ENCODE data around the gene ZNF280A. TPM values are rescaled to one million over a fixed set of nuclear protein-coding genes. Genes with fewer than 3 reads are reported as not detected.
"Not testable (repeated sequence)": the region's sequence is repeated elsewhere in the genome, so short reads cannot be mapped to it uniquely, and the experiment has no call there.

The ZNF280A gene
- polyA plus RNA-seq, 1 experiment: not detected

DNA sequence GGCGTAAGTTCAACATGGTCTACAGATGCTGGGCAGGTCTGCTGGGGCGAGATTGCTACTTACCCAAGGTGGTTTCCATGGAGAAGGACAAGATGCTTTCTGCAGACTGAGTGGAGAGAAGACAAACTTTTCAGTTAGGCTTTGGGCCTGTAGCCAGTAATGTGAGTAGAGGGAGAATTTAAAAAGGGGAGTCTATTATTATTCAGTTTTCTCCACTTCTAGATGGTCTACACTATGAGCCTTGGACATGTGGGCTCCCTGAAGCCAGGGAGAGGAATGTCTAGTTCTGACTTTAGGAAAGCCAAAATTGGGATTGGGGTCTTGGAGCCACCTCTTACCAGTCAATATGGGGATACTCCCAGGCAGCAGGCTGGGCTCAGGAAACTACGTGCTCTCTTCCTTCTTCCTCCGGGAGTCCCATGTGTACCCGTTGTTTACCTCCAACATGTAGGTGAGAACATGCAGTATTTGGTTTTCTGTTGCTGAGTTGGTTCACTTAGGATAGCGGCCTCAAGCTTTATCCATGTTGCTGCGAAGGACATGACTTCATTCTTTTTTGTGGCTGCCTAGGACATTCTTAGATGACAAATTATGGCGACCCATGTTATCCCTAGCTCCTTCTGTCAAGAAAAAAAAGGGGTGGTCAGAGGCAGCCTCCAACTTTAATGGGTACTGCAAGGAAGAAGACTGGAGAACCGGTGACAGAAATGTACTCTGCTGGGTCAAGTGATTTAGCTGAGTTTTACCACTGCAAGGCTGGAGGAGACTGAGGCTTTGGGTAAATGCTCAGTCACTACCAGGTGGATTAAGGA lies 14.7 kb upstream of the ZNF280A start:
- H3K27me3 ChIP-seq (ENCODE audit: control insufficient read depth, insufficient read depth, low read length): no peaks in the 10 kb centered on the region
- H3K4me3 ChIP-seq (ENCODE audit: low read depth, low read length): no peak overlapping the region
- POLR2A ChIA-PET: no interaction called here
- no peaks in the 10 kb centered on the region for H3K36me3 ChIP-seq (ENCODE audit: control insufficient read depth, insufficient read depth, low read length)
- CTCF ChIA-PET: interaction anchor here (1.4 kb wide), 1 partner anchor 42 kb away, joined by 3 read pairs; no protein-coding TSS in a partner anchor
- TF ChIP-seq, protein P1, sequence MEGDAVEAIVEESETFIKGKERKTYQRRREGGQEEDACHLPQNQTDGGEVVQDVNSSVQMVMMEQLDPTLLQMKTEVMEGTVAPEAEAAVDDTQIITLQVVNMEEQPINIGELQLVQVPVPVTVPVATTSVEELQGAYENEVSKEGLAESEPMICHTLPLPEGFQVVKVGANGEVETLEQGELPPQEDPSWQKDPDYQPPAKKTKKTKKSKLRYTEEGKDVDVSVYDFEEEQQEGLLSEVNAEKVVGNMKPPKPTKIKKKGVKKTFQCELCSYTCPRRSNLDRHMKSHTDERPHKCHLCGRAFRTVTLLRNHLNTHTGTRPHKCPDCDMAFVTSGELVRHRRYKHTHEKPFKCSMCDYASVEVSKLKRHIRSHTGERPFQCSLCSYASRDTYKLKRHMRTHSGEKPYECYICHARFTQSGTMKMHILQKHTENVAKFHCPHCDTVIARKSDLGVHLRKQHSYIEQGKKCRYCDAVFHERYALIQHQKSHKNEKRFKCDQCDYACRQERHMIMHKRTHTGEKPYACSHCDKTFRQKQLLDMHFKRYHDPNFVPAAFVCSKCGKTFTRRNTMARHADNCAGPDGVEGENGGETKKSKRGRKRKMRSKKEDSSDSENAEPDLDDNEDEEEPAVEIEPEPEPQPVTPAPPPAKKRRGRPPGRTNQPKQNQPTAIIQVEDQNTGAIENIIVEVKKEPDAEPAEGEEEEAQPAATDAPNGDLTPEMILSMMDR (IDR thresholded peaks at IDR 0.05; ENCODE audit: insufficient read depth, low read depth, low read length): no peak
- no peak for DNase-seq (ENCODE audit: low read depth)

- ChIA-PET POLR2A (no interaction called here), CTCF (no interaction called here)
- no peak for DNase-seq (ENCODE audit: low read depth)
Measured at GRCh38 chr22:22533863-22534262, 13.8 kb upstream of the ZNF280A start.

GRCh38 chr22:22533417-22533816 lies 13.3 kb upstream of the ZNF280A start:
- ChIA-PET CTCF (no interaction called here), POLR2A (interaction anchor here (0.7 kb wide), 1 partner anchor 32 kb away, joined by 4 read pairs; no protein-coding TSS in a partner anchor)
- no peak for DNase-seq (ENCODE audit: low read depth)
- TF ChIP-seq, protein P1 (IDR thresholded peaks at IDR 0.05; ENCODE audit: insufficient read depth, low read depth, low read length): no peak
- Histone ChIP-seq H3K27me3 (ENCODE audit: control insufficient read depth, insufficient read depth, low read length) (no peaks in the 10 kb centered on the region), H3K36me3 (ENCODE audit: control insufficient read depth, insufficient read depth, low read length) (no peaks in the 10 kb centered on the region), H3K4me3 (ENCODE audit: low read depth, low read length) (no peak overlapping the region)

More at GRCh38 chr22:22533863-22534262, 13.8 kb upstream of the ZNF280A start:
- no peaks in the 10 kb centered on the region for H3K36me3 ChIP-seq (ENCODE audit: control insufficient read depth, insufficient read depth, low read length)
- H3K27me3 ChIP-seq (ENCODE audit: control insufficient read depth, insufficient read depth, low read length): no peaks in the 10 kb centered on the region
- TF ChIP-seq, protein P1 (IDR thresholded peaks at IDR 0.05; ENCODE audit: insufficient read depth, low read depth, low read length): no peak
- no peak overlapping the region for H3K4me3 ChIP-seq (ENCODE audit: low read depth, low read length)

GRCh38 chr22:22532547-22533071 lies 12.5 kb upstream of the ZNF280A start:
- ChIA-PET POLR2A (interaction anchor here (0.7 kb wide), 1 partner anchor 31 kb away, joined by 4 read pairs; no protein-coding TSS in a partner anchor), CTCF (interaction anchor here (0.7 kb wide), 1 partner anchor 21 kb away, joined by 3 read pairs; no protein-coding TSS in a partner anchor)
- H3K4me3 ChIP-seq (ENCODE audit: low read depth, low read length); H3K36me3 ChIP-seq (ENCODE audit: control insufficient read depth, insufficient read depth, low read length); H3K27me3 ChIP-seq (ENCODE audit: control insufficient read depth, insufficient read depth, low read length); DNase-seq (ENCODE audit: low read depth): not testable (repeated sequence)

DNA sequence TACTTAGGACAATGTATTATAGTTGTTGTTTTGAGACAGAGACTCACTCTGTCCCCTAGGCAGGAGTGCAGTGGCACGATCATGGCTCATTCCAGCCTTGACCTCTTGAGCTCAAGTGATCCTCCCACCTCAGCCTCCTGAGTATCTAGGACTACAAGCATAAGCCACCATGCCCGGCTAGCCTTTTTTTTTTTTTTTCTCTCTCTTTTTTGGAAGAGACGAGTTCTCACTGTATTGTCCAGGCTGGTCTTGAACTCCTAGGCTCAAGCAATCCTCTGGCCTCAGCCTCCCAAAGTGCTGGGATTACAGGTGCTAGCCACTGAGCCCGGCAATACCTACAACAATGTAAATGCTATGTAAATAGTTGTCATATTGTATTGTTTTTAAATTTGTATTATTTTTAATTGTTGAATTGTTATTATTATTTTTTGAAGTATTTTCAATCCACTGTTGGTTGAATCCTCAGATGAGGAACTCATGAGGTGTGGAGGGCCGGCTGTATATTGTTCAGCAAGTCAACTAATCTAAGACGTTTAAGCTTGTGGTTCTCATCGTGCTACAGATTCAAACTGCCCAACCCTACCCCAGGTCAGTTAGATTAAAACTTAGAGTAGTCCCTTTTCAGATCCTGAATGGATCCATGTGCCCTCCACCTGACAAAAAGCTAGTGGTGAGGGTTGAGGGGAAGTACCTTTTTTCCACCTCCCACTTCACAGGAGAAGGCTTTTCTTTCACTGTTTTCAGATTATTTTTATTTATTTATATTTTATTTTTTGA lies 11.9 kb upstream of the ZNF280A start:
- DNase-seq (ENCODE audit: low read depth): no peak
- Histone ChIP-seq H3K4me3 (ENCODE audit: low read depth, low read length) (no peak overlapping the region), H3K27me3 (ENCODE audit: control insufficient read depth, insufficient read depth, low read length) (no peaks in the 10 kb centered on the region), H3K36me3 (ENCODE audit: control insufficient read depth, insufficient read depth, low read length) (no peaks in the 10 kb centered on the region)
- POLR2A ChIA-PET: no interaction called here
- CTCF ChIA-PET: interaction anchor here (0.7 kb wide), 1 partner anchor 20 kb away, joined by 3 read pairs; no protein-coding TSS in a partner anchor
- TF ChIP-seq, protein P1 (IDR thresholded peaks at IDR 0.05; ENCODE audit: insufficient read depth, low read depth, low read length): no peak

All from BJ (cell line).